Ishikawa (cell line): Measurements from ENCODE around the gene TYK2.

Source experiments
- CEBPB ChIP-seq: IDR thresholded peaks from 2 replicates; pipeline ENCODE4 v1.6.1; 2012
- CREB1 ChIP-seq: IDR thresholded peaks from 2 replicates; pipeline ENCODE4 v1.6.1; 2012; ENCODE audit warnings: low read depth
- EP300 ChIP-seq: IDR thresholded peaks from 2 replicates; pipeline ENCODE4 v1.6.1; 2012; ENCODE audit warnings: borderline replicate concordance
- NFIC ChIP-seq: IDR thresholded peaks from 2 replicates; pipeline ENCODE4 v1.6.1; 2012
- TAF1 ChIP-seq: IDR thresholded peaks from 2 replicates; pipeline ENCODE4 v1.6.1; 2012; ENCODE audit warnings: low read depth, mild to moderate bottlenecking
- TF ChIP-seq, protein P1 (sequence below): IDR thresholded peaks from 2 replicates; pipeline ENCODE4 v1.6.1; 2012; ENCODE audit warnings: low read depth, mild to moderate bottlenecking
- TF ChIP-seq, protein P2 (sequence below): IDR thresholded peaks from 2 replicates; pipeline ENCODE4 v1.6.1; 2012
- TF ChIP-seq, protein P3 (sequence below): IDR thresholded peaks from 2 replicates; pipeline ENCODE4 v1.6.1; 2012

DNA sequence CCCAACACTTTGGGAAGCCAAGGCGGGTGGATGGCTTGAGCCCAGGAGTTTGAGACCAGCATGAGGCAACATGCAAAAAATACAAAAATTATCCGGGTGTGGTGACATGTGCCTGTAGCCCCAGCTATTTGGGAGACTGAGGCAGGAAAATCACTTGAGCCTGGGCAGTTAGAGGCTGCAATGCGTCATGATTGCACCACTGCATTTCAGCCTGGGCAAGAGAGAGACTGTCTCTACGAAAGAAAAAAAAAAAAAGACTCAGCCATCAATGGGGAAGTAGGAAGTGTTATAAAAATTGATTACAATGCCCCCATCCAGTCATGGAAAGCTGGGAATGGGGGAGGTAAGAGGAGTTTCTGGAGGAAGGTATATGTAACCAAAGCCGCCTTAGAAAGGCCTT lies 5.4 kb downstream of the TYK2 start:
- TF ChIP-seq, protein P1, sequence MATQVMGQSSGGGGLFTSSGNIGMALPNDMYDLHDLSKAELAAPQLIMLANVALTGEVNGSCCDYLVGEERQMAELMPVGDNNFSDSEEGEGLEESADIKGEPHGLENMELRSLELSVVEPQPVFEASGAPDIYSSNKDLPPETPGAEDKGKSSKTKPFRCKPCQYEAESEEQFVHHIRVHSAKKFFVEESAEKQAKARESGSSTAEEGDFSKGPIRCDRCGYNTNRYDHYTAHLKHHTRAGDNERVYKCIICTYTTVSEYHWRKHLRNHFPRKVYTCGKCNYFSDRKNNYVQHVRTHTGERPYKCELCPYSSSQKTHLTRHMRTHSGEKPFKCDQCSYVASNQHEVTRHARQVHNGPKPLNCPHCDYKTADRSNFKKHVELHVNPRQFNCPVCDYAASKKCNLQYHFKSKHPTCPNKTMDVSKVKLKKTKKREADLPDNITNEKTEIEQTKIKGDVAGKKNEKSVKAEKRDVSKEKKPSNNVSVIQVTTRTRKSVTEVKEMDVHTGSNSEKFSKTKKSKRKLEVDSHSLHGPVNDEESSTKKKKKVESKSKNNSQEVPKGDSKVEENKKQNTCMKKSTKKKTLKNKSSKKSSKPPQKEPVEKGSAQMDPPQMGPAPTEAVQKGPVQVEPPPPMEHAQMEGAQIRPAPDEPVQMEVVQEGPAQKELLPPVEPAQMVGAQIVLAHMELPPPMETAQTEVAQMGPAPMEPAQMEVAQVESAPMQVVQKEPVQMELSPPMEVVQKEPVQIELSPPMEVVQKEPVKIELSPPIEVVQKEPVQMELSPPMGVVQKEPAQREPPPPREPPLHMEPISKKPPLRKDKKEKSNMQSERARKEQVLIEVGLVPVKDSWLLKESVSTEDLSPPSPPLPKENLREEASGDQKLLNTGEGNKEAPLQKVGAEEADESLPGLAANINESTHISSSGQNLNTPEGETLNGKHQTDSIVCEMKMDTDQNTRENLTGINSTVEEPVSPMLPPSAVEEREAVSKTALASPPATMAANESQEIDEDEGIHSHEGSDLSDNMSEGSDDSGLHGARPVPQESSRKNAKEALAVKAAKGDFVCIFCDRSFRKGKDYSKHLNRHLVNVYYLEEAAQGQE = no peak
- no peak for TF ChIP-seq CREB1
- TF ChIP-seq, protein P2, sequence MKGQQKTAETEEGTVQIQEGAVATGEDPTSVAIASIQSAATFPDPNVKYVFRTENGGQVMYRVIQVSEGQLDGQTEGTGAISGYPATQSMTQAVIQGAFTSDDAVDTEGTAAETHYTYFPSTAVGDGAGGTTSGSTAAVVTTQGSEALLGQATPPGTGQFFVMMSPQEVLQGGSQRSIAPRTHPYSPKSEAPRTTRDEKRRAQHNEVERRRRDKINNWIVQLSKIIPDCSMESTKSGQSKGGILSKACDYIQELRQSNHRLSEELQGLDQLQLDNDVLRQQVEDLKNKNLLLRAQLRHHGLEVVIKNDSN = no peak
- TF ChIP-seq, protein P3, sequence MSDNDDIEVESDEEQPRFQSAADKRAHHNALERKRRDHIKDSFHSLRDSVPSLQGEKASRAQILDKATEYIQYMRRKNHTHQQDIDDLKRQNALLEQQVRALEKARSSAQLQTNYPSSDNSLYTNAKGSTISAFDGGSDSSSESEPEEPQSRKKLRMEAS = no peak
- no peak for TF ChIP-seq NFIC
- TF ChIP-seq CEBPB = no peak
- TF ChIP-seq TAF1 = no peak
- TF ChIP-seq EP300 = no peak
